ENCODE results near the gene ZNF566. TPM values are rescaled to one million over a fixed set of nuclear protein-coding genes. Genes with fewer than 3 reads are reported as not detected.

The ZNF566 gene
- total RNA-seq, 4 donors from 2014 or later, result 6.4 to 24.4 (median 7.4) TPM

DNA sequence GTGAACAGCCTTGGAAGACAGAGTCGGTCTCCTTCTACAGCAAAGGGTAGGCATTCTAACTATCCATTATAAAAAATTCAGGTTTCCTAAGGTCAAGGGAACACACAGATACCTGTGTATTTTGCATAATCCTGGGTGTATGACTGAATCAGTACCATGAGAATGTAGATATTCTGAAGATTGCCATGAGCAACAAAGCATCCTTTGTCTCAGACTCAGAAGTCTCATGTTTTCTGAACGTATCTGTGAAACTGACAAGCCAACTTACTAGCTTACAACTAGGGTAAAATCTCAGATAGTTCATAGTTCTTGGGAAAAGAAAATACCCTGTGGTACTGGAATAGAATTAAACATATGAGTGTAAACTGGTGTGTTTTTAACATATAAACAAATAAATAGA lies 6.5 kb downstream of the ZNF566 start:
- H3K27ac ChIP-seq, result no peak overlapping the region
- no peak for TF ChIP-seq POLR2AphosphoS5 (IDR thresholded peaks at IDR 0.05)
- TF ChIP-seq CTCF (IDR thresholded peaks at IDR 0.05), result no peak
- no peak for TF ChIP-seq POLR2A (IDR thresholded peaks at IDR 0.05)
- no peak for TF ChIP-seq EP300 (IDR thresholded peaks at IDR 0.05)
- 94% methylated on average over 2 of the region's 2 CpGs for WGBS
- no peak for DNase-seq (ENCODE audit: low spot score in 2 of 2)
- H3K9me3 ChIP-seq, result no peaks in the 10 kb centered on the region
- no peaks in the 10 kb centered on the region for H3K27me3 ChIP-seq
- H3K36me3 ChIP-seq, result peaks cover 3% of the 10 kb centered on the region
- H3K4me3 ChIP-seq, result no peak overlapping the region
- H3K4me1 ChIP-seq, result peaks cover under 1% of the 10 kb centered on the region

GRCh38 chr19:36460046-36460445 lies 29.3 kb downstream of the ZNF566 start:
- no peaks in the 10 kb centered on the region for H3K4me1 ChIP-seq
- 100% methylated on average over 1 of the region's 1 CpG for WGBS
- H3K27ac ChIP-seq, result no peak overlapping the region
- H3K27me3 ChIP-seq, result no peaks in the 10 kb centered on the region
- no peak overlapping the region for H3K4me3 ChIP-seq
- no peak for DNase-seq (ENCODE audit: low spot score in 2 of 2)
- H3K36me3 ChIP-seq, result peaks cover 41% of the 10 kb centered on the region
- no peak for TF ChIP-seq POLR2A (IDR thresholded peaks at IDR 0.05)
- no peak for TF ChIP-seq POLR2AphosphoS5 (IDR thresholded peaks at IDR 0.05)
- no peak for TF ChIP-seq CTCF (IDR thresholded peaks at IDR 0.05)
- no peak for TF ChIP-seq EP300 (IDR thresholded peaks at IDR 0.05)
- H3K9me3 ChIP-seq, result peaks cover 15% of the 10 kb centered on the region

DNA sequence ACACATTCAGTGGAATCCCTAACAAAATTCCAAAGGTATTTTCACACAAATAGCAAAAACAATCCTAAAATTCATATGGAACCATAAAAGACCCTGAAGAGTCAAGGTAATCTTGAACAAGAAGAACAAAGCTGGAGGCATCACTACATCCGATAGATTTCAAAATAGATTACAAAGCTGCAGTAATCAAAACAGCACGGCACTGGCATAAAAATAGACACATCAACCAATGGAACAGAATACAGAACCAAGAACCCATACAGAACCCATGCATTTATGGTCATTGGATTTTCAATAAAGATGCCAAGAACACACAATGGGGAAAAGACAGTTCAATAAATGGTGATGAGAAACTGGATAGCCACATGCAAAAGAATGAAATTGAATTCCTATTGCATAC lies 32.5 kb downstream of the ZNF566 start:
- peaks cover 66% of the 10 kb centered on the region for H3K36me3 ChIP-seq
- no peak for DNase-seq (ENCODE audit: low spot score in 2 of 2)

DNA sequence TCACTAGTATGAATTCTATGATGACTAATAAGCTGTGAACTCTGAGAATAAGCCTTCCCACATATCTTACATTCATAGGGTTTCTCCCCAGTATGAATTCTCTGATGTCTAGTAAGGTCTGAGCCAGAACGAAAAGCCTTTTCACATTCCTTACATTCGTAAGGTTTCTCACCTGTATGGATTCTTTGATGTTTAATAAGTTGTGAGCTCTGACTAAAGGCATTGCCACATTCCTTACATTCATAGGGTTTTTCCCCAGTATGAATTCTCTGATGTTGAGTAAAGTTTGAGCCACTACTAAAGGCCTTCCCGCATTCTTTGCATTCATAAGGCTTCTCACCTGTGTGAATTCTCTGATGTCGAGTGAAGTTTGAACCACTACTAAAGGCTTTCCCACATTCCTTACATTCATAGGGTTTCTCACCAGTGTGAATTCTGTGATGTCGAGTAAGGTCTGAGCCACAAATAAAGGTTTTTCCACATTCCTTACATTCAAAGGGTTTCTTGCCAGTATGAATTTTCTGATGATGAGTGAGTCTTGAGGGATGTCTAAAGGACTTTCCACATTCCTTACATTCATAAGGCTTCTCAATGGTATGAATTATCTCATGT lies 40.2 kb downstream of the ZNF566 start:
- Histone ChIP-seq H3K4me1 (no peaks in the 10 kb centered on the region), H3K9me3 (peaks cover 81% of the 10 kb centered on the region), H3K36me3 (peaks cover 70% of the 10 kb centered on the region), H3K4me3 (no peak overlapping the region), H3K27me3 (no peaks in the 10 kb centered on the region), H3K27ac (no peak overlapping the region)
- WGBS, result 96% methylated on average over 5 of the region's 5 CpGs
- TF ChIP-seq POLR2AphosphoS5 (IDR thresholded peaks at IDR 0.05) (no peak), EP300 (IDR thresholded peaks at IDR 0.05) (no peak)
- no peak for DNase-seq (ENCODE audit: low spot score in 2 of 2)

More for the DNA sequence above, 32.5 kb downstream of the ZNF566 start:
- H3K27ac ChIP-seq, result no peak overlapping the region
- peaks cover 31% of the 10 kb centered on the region for H3K9me3 ChIP-seq
- 91% methylated on average over 2 of the region's 2 CpGs for WGBS
- H3K27me3 ChIP-seq, result no peaks in the 10 kb centered on the region
- no peak overlapping the region for H3K4me3 ChIP-seq
- TF ChIP-seq EP300 (IDR thresholded peaks at IDR 0.05), result no peak
- TF ChIP-seq POLR2A (IDR thresholded peaks at IDR 0.05), result no peak
- TF ChIP-seq POLR2AphosphoS5 (IDR thresholded peaks at IDR 0.05), result no peak
- no peak for TF ChIP-seq CTCF (IDR thresholded peaks at IDR 0.05)
- no peaks in the 10 kb centered on the region for H3K4me1 ChIP-seq

- H3K4me1 ChIP-seq, result no peaks in the 10 kb centered on the region
- no peaks in the 10 kb centered on the region for H3K27me3 ChIP-seq
- no peak for DNase-seq (ENCODE audit: low spot score in 2 of 2)
- TF ChIP-seq POLR2AphosphoS5 (IDR thresholded peaks at IDR 0.05), result no peak
- no peak for TF ChIP-seq POLR2A (IDR thresholded peaks at IDR 0.05)
- no peak for TF ChIP-seq EP300 (IDR thresholded peaks at IDR 0.05)
- TF ChIP-seq CTCF (IDR thresholded peaks at IDR 0.05), result no peak
- peaks cover 6% of the 10 kb centered on the region for H3K36me3 ChIP-seq
- peaks cover 57% of the 10 kb centered on the region for H3K9me3 ChIP-seq
- no peak overlapping the region for H3K27ac ChIP-seq
- 81% methylated on average over 1 of the region's 1 CpG for WGBS
- H3K4me3 ChIP-seq, result no peak overlapping the region
These were observed 48.0 kb downstream of the ZNF566 start for GRCh38 chr19:36441339-36441738.

DNA sequence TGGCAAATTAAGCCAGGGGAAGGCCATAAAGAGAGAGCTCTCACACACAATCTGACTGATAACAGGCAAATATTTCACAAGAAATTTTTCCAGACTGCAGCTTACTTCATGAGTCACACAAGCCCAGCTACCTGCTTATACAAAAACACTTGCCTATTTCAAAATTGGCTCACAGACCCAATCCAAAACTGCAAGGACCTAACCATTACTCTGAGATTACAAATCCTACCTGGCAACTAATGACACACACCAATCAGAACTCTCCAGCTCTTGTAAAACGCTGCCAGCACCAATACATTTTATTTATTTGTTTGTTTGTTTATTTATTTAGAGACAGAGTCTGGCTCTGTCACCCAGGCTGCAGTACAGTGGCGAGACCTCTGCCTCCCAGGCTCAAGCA lies 52.8 kb downstream of the ZNF566 start:
- 50% methylated on average over 2 of the region's 2 CpGs for WGBS
- TF ChIP-seq CTCF (IDR thresholded peaks at IDR 0.05) (no peak), POLR2AphosphoS5 (IDR thresholded peaks at IDR 0.05) (no peak), EP300 (IDR thresholded peaks at IDR 0.05) (no peak), POLR2A (IDR thresholded peaks at IDR 0.05) (no peak)
- no peak for DNase-seq (ENCODE audit: low spot score in 2 of 2)
- Histone ChIP-seq H3K36me3 (no peaks in the 10 kb centered on the region), H3K27ac (no peak overlapping the region), H3K4me1 (no peaks in the 10 kb centered on the region), H3K9me3 (peaks cover 15% of the 10 kb centered on the region), H3K27me3 (no peaks in the 10 kb centered on the region), H3K4me3 (no peak overlapping the region)

Data from suprapubic skin (tissue), 4 donors.